ENCODE measurements around the gene SYNE2.

DNA sequence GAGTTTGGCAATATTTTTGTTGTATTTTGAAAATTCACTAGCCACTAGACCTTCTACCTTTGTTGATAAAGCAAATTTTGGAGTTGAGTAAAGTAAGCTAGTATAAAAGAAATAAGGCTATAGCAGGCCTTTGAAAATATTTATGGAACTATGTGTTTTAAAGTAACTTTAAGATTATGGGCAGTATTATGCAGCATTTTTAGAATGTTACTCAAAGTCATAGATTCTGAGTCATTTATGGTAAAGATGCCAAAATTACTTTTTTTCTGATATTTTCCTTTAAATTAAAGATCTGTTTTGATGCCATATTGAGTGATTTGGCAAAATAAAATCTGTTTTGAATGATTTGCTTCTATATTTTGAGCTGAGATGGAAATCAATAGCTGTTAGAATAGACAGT, 57.2 kb downstream of the SYNE2 start:
- TF ChIP-seq EZH2 (IDR thresholded peaks at IDR 0.05; ENCODE audit: insufficient read depth, low read length), result no peak
- TF ChIP-seq, protein P1, sequence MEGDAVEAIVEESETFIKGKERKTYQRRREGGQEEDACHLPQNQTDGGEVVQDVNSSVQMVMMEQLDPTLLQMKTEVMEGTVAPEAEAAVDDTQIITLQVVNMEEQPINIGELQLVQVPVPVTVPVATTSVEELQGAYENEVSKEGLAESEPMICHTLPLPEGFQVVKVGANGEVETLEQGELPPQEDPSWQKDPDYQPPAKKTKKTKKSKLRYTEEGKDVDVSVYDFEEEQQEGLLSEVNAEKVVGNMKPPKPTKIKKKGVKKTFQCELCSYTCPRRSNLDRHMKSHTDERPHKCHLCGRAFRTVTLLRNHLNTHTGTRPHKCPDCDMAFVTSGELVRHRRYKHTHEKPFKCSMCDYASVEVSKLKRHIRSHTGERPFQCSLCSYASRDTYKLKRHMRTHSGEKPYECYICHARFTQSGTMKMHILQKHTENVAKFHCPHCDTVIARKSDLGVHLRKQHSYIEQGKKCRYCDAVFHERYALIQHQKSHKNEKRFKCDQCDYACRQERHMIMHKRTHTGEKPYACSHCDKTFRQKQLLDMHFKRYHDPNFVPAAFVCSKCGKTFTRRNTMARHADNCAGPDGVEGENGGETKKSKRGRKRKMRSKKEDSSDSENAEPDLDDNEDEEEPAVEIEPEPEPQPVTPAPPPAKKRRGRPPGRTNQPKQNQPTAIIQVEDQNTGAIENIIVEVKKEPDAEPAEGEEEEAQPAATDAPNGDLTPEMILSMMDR (IDR thresholded peaks at IDR 0.05; ENCODE audit: insufficient read depth, low read depth, low read length), result no peak

All from astrocyte (in vitro differentiated cells and primary cell).